SK-N-SH (cell line): ENCODE data around the gene PMEPA1.

Experiments
- CHD2 ChIP-seq: fragments of 150-350 bp; IDR thresholded peaks from 2 replicates; pipeline ENCODE4 v1.6.1; 2018; ENCODE audit warnings: low read length; ENCODE audit not compliant: partially characterized antibody
- ELF1 ChIP-seq: IDR thresholded peaks from 2 replicates; pipeline ENCODE4 v1.4.0; 2012
- EP300 ChIP-seq, 2 experiments: IDR thresholded peaks; 2 replicates each; pipeline versions ENCODE4 v1.4.0 to v1.6.1; 2012; ENCODE audit warnings: borderline replicate concordance in 1 of 2, low read depth in 1 of 2, low read length in 1 of 2
- FOXJ3 ChIP-seq: sonication (generic); formaldehyde crosslinking; IDR thresholded peaks from 2 replicates; pipeline ENCODE4 v1.5.1; 2020; ENCODE audit warnings: mild to moderate bottlenecking, missing genetic modification reagents
- JUND ChIP-seq: IDR thresholded peaks from 2 replicates; pipeline ENCODE4 v1.4.0; 2012
- NFIC ChIP-seq: IDR thresholded peaks from 2 replicates; pipeline ENCODE4 v1.4.0; 2012; ENCODE audit warnings: borderline replicate concordance
- POLR2AphosphoS5 ChIP-seq: IDR thresholded peaks from 2 replicates; pipeline ENCODE4 v1.6.1; 2012; ENCODE audit warnings: low read depth, low read length
- RCOR1 ChIP-seq: fragments of 150-350 bp; IDR thresholded peaks from 2 replicates; pipeline ENCODE4 v1.6.1; 2017; ENCODE audit warnings: antibody characterized with exemption, low read length
- SMC3 ChIP-seq: IDR thresholded peaks from 2 replicates; pipeline ENCODE4 v1.6.1; 2012; ENCODE audit warnings: low read depth, low read length, improper control_type of control experiment
- TEAD4 ChIP-seq: IDR thresholded peaks from 2 replicates; pipeline ENCODE4 v1.4.0; 2012; ENCODE audit warnings: mild to moderate bottlenecking, borderline replicate concordance; ENCODE audit not compliant: insufficient read depth
- TF ChIP-seq, protein P1 (sequence below): fragments of 200-600 bp; sonication (generic); IDR thresholded peaks from 2 replicates; pipeline ENCODE4 v1.6.1; 2017; ENCODE audit warnings: antibody characterized with exemption, mild to moderate bottlenecking, moderate library complexity
- TF ChIP-seq, protein P2 (sequence below): IDR thresholded peaks from 2 replicates; pipeline ENCODE4 v1.6.1; 2012; ENCODE audit warnings: mild to moderate bottlenecking, low read depth, low read length, moderate library complexity
- TF ChIP-seq, protein P3 (sequence below): IDR thresholded peaks from 2 replicates; pipeline ENCODE4 v1.4.0; 2012; ENCODE audit warnings: low read depth

GRCh38 chr20:57620999-57621398, 88.8 kb downstream of the PMEPA1 start:
- TF ChIP-seq, protein P1, sequence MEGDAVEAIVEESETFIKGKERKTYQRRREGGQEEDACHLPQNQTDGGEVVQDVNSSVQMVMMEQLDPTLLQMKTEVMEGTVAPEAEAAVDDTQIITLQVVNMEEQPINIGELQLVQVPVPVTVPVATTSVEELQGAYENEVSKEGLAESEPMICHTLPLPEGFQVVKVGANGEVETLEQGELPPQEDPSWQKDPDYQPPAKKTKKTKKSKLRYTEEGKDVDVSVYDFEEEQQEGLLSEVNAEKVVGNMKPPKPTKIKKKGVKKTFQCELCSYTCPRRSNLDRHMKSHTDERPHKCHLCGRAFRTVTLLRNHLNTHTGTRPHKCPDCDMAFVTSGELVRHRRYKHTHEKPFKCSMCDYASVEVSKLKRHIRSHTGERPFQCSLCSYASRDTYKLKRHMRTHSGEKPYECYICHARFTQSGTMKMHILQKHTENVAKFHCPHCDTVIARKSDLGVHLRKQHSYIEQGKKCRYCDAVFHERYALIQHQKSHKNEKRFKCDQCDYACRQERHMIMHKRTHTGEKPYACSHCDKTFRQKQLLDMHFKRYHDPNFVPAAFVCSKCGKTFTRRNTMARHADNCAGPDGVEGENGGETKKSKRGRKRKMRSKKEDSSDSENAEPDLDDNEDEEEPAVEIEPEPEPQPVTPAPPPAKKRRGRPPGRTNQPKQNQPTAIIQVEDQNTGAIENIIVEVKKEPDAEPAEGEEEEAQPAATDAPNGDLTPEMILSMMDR, result no peak
- TF ChIP-seq, protein P2, sequence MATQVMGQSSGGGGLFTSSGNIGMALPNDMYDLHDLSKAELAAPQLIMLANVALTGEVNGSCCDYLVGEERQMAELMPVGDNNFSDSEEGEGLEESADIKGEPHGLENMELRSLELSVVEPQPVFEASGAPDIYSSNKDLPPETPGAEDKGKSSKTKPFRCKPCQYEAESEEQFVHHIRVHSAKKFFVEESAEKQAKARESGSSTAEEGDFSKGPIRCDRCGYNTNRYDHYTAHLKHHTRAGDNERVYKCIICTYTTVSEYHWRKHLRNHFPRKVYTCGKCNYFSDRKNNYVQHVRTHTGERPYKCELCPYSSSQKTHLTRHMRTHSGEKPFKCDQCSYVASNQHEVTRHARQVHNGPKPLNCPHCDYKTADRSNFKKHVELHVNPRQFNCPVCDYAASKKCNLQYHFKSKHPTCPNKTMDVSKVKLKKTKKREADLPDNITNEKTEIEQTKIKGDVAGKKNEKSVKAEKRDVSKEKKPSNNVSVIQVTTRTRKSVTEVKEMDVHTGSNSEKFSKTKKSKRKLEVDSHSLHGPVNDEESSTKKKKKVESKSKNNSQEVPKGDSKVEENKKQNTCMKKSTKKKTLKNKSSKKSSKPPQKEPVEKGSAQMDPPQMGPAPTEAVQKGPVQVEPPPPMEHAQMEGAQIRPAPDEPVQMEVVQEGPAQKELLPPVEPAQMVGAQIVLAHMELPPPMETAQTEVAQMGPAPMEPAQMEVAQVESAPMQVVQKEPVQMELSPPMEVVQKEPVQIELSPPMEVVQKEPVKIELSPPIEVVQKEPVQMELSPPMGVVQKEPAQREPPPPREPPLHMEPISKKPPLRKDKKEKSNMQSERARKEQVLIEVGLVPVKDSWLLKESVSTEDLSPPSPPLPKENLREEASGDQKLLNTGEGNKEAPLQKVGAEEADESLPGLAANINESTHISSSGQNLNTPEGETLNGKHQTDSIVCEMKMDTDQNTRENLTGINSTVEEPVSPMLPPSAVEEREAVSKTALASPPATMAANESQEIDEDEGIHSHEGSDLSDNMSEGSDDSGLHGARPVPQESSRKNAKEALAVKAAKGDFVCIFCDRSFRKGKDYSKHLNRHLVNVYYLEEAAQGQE, result no peak
- TF ChIP-seq SMC3 (no peak), POLR2AphosphoS5 (no peak), EP300 (IDR thresholded peaks at IDR 0.05; ENCODE audit: borderline replicate concordance in 1 of 2, low read depth in 1 of 2, low read length in 1 of 2) (no peak), NFIC (no peak), FOXJ3 (CRISPR knock-in tag) (no peak), ELF1 (no peak), CHD2 (no peak), RCOR1 (no peak), TEAD4 (no peak), JUND (no peak)
- TF ChIP-seq, protein P3, sequence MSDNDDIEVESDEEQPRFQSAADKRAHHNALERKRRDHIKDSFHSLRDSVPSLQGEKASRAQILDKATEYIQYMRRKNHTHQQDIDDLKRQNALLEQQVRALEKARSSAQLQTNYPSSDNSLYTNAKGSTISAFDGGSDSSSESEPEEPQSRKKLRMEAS, result no peak
